Measurements from ENCODE around the gene TMEM115. TPM values are rescaled to one million over a fixed set of nuclear protein-coding genes. Genes with fewer than 3 reads are reported as not detected.

TMEM115 gene
- total and polyA plus RNA-seq, 9 of the 15 experiments (the other 6 are each of a cell fraction or from before 2014, with no cell fraction given) = 1.6 to 26.9 (median 14.1) TPM

GRCh38 chr3:50370594-50370993 lies 11.3 kb upstream of the TMEM115 start (continued):
- TF ChIP-seq REST (IDR thresholded peaks at IDR 0.05; ENCODE audit: borderline replicate concordance) (peak; percentile 54; the same call in 1 of the 2 replicates), REST (CRISPR knock-in tag; IDR thresholded peaks at IDR 0.05; ENCODE audit: low read depth) (no peak), HDAC3 (IDR thresholded peaks at IDR 0.05; ENCODE audit: borderline replicate concordance, partially characterized antibody) (no peak), NR4A1 (CRISPR knock-in tag; IDR thresholded peaks at IDR 0.05) (no peak), NR4A1 (tag; IDR thresholded peaks at IDR 0.05) (no peak), TFAP4 (CRISPR knock-in tag; IDR thresholded peaks at IDR 0.05; ENCODE audit: borderline replicate concordance) (0 out of 2 replicates have a peak, but pooled peaks have one; percentile 24), DEAF1 (CRISPR knock-in tag; IDR thresholded peaks at IDR 0.05) (peak; percentile 59), CLOCK (CRISPR knock-in tag; IDR thresholded peaks at IDR 0.05; ENCODE audit: borderline replicate concordance) (no peak), EWSR1 (IDR thresholded peaks at IDR 0.05; ENCODE audit: borderline replicate concordance, low read depth, partially characterized antibody) (no peak), E2F6 (IDR thresholded peaks at IDR 0.05; ENCODE audit: borderline replicate concordance in 1 of 2, extremely low read depth in 1 of 2, insufficient read depth in 1 of 2, insufficient read length in 1 of 2, low read depth in 1 of 2, low read length in 1 of 2, poor library complexity in 1 of 2, severe bottlenecking in 1 of 2) (peak in 1 of 2 experiments; percentile 56)
